Hematopoietic multipotent progenitor cell treated with erythropoietin and hydrocortisone succinate and interleukin-3 and kit ligand, for 8 days (in vitro differentiated cells): Measurements from ENCODE around the gene NTSR1.

ENCODE experiments used
- DNase-seq: peaks from one replicate; pipeline ENCODE4 v3.0.0-alpha.2; 2015

NTSR1 gene

DNA sequence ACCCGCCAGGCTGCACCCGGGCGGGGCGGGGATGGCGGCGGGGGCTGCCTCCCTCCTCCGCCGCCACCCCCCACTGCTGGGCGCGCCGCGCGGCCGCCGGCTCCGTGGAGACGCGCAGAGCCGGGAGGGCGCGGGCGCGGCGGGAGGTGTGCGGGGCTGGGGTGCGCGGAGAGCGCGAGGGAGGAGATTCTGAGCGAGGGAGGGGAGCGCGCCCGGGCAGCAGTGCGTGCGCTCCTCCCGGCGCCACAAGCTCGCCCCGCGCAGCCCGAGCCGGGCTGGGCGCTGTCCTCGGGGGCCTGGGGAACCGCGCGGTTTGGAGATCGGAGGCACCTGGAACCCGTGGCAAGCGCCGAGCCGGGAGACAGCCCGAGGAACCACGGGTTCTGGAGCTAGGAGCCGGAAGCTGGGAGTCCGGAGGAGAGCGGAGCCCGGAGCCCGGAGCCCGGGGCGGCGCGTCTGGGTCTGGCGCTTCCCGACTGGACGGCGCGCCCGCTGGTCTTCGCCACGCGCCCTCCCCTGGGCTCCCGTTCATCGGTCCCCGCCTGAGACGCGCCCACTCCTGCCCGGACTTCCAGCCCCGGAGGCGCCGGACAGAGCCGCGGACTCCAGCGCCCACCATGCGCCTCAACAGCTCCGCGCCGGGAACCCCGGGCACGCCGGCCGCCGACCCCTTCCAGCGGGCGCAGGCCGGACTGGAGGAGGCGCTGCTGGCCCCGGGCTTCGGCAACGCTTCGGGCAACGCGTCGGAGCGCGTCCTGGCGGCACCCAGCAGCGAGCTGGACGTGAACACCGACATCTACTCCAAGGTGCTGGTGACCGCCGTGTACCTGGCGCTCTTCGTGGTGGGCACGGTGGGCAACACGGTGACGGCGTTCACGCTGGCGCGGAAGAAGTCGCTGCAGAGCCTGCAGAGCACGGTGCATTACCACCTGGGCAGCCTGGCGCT lies at the start of gene NTSR1:
TSS of gene NTSR1 (plus strand) at position 246 of the 946 bp plus-strand sequence. CDS start at position 618, 372 bp downstream.
- no peak for DNase-seq

DNA sequence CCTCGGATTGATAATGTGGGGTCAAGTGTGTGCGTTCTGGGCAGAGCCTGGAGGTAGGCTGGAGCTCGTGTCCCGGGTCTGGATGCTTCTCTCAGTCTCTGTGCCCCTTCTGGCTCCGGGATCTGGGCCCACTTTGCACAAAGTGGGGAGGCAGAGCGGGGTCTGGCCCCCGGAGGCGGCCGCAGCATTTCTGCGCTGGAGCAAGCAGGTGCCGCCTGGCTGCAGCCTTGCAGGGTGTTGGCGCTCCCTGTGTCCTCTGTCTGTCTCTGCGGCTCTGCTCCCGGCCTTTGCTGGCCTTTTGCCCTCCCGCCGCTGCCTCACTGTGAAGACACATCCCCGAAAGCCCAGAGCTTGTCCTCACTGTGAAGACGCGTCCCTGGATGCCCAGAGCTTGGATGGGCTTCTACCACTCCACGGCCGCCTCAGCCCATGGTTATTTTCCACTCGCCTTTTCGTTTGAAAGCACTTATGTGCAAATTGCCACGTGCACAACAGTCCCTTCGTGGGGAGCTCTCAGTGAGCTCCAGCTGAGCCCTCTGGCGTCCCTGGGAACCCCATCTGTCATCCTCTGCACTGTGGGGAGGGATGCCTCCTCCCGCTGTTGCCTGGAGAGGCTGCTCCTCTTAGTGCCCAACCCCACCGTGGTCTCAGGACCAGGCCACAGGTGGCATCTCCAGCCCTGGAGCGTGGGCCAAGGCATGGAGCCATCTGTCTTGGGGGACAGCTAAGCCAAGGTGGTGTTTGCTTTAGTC lies 49.0 kb upstream of the NTSR1 start:
- DNase-seq = no peak

DNA sequence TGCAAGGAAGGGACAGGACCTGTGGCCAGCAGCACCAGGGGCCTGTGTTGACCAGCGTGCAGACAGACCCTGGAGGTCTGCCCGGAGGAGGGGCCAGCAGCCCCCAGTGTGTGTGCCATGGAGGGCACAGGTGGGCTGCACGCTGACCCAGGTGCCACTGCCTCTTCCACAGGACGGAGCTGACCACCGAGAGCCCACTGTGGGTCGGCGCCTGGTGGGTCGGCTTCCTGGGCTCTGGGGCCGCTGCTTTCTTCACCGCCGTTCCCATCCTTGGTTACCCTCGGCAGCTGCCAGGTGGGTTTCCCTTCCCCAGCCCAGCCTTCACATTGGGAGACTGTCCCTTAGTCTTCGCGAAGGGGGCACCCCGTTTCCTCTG lies 48.4 kb upstream of the NTSR1 start:
- no peak for DNase-seq

DNA sequence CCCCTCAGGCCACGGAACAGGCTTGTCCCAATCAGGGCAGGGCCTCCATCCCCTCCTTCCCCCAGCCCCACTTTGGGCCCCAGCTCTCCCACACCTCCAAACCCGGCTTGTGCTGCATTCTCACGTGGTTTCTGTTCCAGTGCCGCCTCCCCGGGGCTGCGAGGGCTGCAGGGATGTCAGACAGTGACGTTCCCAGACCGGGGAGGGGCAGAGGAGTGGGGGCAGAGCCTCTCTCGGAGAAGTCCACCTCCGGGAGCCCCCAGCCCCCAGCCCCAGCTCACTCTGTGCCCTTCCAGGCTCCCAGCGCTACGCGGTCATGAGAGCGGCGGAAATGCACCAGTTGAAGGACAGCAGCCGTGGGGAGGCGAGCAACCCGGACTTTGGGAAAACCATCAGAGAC lies 47.9 kb upstream of the NTSR1 start:
- no peak for DNase-seq

DNA sequence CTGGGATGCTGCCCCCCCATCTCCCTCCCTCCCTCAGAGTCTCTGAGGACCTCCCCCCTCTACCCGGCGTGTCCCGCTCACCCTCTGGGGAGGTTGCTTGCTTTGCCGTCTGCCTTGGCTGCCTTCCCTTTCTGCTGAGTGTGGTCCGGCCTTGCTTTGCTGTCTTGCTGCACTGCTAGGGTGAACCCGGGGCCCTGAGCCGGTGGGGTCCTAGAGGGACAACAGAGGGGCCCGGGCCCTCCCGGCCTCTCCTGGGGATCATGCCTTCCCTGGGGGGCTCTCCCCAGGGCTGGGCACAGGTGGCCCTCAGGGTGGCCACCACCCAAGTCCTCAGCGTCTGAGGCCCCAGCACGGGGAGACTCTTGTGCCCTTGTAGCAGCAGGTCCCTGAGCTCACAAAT lies 47.0 kb upstream of the NTSR1 start:
- DNase-seq = no peak

DNA sequence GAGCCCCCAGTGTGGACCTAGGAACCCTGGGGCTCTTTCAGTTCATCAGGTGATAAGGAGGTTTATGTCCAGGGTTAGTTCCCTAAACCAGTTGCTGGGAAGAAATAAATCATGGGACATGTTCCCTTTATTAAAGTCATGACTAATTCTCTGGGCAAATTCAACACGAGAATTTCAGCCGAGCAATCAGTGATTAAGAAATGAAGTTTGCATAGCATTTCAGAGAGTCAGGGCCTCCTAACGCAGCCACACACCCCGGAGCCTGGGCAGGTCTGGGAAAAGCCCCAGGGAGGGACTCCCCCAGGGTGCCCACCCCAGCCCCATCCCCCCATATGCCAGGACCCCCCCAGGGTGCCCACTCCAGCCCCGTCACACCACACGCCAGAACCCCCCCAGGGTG lies 46.2 kb upstream of the NTSR1 start:
- DNase-seq = no peak

DNA sequence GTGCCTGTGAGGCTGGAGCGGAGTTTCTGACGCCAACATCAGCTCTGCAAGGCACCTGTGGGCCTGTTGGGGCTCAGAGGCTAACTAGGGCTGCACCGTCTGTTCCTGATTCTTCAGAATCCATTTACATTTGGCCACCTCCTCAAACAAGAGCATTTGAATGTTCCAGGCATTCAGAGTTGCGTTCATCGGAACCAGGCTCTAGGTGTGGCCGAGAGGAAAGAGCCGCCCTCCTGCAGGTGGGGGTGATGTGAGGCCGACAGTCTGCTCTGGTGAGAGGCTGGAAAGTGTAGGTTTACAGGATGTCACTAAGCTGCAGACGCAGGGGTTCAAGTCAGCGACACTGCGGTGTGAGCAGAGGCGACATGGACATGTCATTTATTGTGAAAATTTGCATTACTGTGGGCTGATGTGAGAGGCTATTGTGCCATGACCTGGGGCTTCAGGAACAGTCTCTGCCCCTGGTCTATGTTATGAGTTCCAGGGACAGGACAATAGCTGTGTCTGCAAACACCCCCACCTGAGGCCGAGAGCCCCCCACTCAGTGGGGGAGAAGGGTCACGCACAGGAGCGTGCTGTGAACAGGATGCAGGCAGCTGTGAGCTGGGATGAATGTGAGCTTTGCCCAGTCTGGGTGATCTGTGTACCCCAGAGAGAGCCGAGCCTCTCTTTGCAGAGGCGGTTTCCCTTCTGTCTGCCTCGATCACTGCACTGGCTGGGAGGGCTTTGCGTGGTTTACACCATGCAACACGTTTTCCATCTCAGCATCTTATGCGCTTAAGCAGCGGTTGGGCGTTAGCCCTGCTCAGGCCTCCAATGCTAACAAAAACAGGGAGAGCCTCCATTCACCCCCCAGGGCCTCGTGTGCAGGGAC lies 45.3 kb upstream of the NTSR1 start:
- DNase-seq = no peak

DNA sequence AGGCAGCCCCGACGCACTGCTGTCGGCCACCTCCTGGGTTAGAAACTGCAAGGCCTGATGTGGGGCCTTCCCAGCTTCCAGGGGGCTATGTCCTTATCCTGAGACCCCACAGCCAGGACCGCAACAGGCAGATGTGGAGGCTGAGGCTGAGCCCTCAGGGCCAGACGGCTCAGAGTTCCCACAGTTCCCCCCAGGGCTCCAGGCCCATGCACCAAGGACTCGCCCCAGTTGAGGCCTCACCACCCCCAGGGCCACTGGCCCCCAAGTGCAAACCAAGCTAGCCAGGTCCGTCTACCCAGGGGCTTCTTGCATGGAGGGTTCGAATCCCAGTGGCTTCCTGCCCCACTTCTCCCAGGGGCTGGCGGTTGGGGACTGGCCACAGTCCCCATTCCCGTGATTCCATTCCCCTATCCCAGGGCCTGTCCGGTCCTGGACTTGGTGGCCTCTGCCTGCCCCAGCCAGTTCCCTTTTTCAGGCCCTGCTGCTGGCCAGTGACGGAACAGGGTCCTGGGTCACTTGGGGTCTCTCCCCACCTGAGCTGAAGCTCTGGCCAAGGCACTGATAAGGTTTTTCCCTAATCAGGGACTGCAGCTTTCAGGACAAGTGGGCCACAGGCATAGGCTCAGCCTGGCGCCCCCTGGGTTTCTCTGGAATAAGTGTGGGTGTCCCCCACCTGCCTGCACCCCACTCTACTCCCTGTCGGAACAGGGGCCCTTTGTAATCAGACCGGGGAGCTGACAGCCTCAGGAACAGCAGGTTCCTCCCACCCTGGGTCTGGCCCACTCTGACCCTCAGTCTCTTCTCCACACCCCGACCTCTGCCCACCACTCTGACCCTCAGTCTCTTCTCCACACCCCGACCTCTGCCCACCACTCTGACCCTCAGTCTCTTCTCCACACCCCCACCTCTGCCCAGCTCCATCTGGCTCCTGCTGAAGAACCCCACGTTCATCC lies 44.3 kb upstream of the NTSR1 start:
- DNase-seq = no peak

DNA sequence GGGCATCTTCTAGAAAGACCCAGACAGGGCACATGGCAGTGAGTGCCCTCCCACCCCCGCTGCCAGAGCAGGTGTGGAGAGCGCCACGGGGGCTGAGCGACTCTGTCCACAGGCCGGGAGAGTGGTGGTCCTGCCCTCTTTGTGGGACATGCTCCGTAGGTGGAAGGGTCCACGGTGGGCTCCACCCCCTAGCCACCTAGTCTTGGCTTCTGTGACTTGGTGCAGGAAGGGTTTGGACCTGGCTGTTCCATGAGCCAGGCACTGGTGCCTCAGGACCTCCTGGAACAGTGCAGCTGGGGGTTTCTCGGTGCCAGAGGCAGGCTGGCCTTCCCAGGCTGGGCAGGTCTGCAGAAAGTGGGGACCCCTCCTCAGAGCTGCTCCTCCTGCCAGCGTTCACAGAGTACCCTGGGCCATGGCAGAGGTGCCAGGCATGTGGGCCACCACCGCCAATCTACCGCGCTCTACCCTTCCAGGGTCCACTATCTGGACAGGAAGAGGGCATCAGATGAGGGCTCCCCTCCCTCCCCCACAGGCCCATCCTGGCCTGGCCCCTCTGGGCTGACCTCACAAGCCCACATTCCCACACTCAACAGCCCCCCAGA lies 43.4 kb upstream of the NTSR1 start:
- no peak for DNase-seq

DNA sequence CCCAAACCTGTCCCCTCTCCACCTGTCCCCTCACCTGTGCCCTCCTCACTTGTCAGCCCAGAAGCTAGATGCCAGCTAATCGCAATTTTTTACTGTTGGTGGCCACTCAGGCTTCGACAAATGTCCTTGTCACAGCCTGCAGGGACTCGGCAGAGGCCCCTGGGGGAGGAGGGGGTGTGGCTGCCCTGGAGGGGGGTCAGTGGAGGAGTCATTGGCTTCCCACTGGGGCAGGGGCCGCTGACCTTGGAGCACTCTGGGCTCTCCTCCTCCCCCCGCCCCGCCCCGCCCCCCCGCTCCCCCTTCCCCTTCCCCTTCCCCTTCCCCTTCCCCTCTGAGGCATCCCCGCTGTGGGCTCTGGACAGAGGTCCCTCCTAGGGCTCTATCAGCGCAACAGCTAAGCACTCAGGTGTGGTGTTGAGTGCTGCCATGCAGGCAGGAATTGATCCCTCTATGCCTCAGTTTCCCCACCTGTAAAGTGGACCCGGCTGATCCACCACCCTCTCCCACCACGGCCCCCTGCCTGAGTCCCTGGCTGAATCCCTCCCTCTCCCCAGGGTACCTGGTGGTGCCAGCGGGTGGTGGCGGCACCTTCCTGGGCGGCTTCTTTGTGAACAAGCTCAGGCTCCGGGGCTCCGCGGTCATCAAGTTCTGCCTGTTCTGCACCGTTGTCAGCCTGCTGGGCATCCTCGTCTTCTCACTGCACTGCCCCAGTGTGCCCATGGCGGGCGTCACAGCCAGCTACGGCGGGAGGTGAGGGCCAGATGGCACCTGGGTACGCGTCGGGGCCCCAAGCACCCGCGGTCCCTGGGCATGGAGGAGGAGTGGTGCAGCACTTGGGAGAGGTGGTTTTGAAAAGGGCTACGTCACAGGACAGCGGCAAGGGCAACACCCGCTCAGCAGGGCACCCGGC lies 42.6 kb upstream of the NTSR1 start:
- DNase-seq = no peak

DNA sequence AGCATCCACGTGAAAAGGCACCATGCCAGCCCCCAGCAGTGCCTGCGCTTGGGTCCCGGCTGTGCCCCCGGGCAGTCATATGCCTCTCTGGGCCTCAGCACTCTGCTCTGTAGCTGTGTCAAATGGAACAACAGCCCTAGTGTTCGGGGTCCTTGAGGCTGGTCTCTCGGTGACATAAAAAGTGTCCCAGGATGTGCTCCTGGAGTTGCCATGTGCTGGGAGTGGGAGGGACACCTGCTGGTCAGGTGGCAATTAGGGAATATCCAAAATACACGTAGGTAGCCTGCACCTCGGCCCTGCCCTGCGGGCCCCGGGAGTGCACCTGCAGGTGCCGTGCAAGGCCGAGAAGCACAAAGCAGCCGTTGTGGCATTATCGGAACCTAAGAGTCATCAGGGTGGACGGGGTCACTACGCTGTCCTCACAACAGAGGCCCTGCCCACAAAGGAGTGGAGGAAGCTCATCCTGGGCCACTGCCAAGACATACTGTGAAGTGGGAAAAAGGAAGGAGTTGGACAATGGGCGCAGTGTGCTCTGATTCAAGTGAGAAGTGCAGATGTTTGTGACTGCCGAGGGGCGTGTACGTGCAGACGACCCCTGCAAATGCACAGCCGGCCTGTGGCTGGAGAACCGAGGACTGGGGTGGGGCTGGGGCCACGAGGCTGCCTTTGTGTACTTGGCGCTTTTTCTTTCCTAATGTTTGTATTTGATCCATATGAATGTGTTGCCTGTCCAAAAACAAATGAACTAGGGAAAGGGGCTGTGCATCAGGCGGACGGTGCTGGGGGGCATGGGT lies 41.7 kb upstream of the NTSR1 start:
- no peak for DNase-seq

DNA sequence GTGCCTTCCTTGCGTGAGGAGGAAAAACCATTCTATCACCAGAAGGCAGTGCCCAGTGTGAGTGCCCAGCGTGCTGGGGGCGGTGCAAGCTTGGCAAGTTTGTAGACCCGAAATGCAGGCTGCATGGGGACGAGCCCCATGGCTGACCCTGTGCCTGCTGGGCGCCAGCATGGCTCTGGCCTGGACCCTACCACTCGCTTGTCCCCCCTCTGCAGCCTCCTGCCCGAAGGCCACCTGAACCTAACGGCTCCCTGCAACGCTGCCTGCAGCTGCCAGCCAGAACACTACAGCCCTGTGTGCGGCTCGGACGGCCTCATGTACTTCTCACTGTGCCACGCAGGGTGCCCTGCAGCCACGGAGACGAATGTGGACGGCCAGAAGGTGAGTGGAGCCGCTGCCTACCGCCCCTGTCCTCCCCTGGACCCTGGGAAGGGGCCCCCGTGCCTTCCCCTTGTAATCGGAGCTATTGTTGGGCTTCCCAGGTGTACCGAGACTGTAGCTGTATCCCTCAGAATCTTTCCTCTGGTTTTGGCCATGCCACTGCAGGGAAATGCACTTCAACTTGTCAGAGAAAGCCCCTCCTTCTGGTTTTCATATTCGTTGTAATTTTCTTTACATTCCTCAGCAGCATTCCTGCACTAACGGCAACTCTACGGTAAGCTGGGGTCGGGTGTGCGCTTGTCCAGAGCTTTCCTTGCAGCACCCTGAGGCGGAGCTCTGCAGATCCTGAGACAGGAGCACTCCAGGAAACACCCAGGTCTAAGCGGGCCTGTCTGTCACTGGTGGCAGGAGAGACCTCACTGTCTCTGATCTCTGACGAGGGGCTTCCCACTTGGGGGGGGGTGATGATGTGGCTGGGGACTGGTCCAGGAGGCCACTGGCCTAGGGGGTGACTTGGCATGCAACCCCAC lies 40.9 kb upstream of the NTSR1 start:
- DNase-seq = no peak

DNA sequence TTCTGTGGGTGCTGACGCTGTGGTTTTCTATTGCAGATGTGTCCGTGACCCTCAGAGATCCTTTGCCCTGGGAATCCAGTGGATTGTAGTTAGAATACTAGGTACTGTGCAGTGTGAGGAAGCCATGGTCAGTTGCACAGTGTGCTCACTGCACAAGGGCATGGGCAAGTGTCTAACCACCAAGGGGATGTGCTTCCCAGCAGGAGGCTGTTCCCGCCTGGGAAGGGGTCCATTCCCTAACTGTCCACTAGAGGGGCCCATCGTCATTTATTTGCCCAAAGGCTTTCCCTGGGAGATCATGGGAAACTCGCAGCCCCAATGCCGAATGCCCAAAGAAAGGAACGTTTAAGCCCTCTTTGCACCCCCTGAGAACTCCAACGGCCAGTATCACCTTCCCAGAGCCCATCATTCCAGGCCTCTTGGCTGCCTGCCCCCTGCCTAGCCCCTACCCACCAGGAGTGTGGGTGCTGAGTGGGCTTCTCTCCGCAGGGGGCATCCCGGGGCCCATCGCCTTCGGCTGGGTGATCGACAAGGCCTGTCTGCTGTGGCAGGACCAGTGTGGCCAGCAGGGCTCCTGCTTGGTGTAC lies 40.1 kb upstream of the NTSR1 start:
- peak; percentile 35 for DNase-seq

DNA sequence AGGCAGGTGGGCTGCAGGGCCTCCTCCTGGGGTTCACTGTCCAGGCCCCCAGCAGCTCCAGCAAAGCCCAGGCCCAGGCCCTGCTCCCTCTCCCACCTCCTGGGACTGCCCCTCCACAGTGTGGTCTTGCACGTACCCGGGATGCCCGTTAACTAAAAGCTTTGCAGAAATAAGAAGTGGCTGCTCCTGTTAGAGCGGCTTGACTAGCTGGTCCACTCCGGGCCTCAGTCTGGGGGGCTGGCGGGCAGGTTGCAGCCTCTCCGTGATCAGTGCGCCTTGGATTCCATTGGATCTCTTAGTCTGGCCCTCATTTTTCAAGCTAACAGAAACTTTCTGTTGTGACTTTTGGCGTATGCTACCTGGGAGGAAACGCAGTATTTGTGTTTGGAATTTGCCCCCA lies 39.4 kb upstream of the NTSR1 start:
- no peak for DNase-seq

DNA sequence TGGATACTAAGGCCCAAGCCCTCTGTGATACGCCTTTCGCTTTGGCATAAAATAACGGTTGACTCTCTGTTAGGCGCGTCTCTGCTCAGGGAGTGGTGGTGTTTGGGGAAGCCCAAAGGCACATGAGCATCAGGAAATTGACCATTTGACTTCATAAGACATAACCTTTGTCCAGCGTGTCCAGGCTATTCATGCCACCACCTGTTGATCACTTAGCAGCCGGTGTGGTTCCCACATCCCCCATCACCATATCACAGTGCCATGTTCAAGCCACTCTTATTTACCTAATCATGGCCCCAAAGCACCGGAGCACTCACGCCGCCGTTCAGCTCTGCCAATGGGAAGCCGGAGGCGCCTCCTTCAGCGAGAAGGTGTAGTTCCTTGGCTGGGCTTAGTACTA lies 38.5 kb upstream of the NTSR1 start:
- no peak for DNase-seq

DNA sequence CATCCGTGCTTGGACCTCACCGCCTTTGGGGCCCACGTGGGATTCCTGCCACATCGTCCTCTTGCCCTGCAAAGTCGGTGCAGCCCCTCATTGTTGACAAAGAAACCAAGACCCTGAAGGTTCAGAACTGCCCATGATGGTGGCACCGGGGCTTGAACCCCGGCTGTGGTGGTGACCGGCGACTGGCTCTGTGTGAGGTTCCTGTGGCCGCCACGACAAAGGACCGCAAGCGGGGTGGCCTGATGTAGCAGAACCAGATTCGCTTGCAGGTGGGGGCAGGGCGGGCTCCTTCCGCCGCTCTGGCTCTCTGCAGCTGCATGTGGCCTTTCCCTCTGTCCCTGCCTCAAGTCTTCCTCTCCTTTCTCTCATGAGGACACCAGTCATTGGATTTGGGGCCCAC lies 37.6 kb upstream of the NTSR1 start:
- DNase-seq = no peak

DNA sequence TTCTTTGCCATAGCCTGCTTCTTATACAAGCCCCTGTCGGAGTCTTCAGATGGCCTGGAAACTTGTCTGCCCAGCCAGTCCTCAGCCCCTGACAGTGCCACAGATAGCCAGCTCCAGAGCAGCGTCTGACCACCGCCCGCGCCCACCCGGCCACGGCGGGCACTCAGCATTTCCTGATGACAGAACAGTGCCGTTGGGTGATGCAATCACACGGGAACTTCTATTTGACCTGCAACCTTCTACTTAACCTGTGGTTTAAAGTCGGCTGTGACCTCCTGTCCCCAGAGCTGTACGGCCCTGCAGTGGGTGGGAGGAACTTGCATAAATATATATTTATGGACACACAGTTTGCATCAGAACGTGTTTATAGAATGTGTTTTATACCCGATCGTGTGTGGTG lies 36.9 kb upstream of the NTSR1 start:
- no peak for DNase-seq

DNA sequence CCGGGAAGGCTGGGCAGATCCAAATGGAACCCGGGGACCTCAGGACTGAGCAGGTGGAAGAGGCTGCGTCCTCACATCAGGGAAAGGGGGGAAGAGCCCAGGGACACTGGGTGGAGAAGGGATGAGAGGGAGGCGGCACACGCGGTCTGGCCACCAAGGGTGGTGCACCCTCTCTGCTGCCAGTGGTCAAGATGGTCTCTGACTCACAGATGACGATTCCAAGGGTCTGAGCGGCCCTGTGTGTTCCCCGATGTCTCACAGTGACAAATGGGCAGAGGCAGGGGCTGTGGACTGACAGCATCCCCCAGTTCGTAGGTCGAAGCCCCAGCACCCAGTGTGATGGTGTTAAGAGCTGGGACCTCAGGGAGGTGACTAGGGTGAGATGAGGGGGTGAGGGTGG lies 34.3 kb upstream of the NTSR1 start:
- no peak for DNase-seq
